Stimulated activated CD8-positive, alpha-beta memory T cell treated with anti-CD3 and anti-CD28 coated beads, Interleukin-2, amount 100 ng/mL, for 1 hour (primary cell): ENCODE results near the gene MINDY2.
"Not testable (repeated sequence)": the region's sequence is repeated elsewhere in the genome, so short reads cannot be mapped to it uniquely, and the experiment has no call there.

ENCODE experiments used
- DNase-seq, 2 donors: peaks; one replicate each; pipeline ENCODE4 v3.0.0-alpha.2; 2020; ENCODE audit warnings: low read depth in 2 of 2

The MINDY2 gene

DNA sequence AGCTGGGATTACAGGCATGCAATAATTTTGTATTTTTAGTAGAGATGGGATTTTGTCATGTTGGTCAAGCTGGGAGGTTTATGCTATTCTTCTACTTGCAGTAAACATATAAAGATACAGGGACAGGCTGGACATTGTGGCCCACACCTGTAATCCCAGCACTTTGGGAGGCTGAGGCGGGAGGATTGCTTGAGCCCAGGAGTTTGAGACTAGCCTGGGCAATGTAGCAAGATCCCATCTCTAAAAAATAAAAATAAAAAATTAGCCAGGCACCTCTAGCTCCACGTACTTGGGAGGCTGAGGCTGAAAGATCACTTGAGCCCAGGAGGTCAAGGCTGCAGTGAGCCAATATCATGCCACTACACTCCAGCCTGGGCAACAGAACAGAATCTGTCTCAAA, 52.2 kb downstream of the MINDY2 start:
- DNase-seq, result not testable (repeated sequence)

DNA sequence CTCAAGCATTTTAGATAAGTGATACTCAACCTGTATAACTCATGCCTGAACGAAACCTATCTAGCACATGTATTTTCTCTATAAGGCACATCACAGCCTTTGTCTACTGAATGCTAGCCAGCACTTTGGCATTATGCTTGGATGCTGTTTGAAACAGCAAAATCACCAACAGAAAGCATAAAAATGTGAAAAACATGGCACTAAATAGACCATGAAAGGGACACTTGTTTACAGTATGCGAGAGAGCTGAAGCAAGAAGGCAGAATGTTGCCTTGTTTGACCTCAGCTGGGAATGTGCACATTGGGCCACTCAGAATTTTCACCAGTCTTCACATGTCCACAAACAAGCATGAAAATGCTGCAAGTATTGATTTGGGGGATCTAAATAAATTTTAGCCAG, 59.5 kb downstream of the MINDY2 start:
- DNase-seq, result no peak

DNA sequence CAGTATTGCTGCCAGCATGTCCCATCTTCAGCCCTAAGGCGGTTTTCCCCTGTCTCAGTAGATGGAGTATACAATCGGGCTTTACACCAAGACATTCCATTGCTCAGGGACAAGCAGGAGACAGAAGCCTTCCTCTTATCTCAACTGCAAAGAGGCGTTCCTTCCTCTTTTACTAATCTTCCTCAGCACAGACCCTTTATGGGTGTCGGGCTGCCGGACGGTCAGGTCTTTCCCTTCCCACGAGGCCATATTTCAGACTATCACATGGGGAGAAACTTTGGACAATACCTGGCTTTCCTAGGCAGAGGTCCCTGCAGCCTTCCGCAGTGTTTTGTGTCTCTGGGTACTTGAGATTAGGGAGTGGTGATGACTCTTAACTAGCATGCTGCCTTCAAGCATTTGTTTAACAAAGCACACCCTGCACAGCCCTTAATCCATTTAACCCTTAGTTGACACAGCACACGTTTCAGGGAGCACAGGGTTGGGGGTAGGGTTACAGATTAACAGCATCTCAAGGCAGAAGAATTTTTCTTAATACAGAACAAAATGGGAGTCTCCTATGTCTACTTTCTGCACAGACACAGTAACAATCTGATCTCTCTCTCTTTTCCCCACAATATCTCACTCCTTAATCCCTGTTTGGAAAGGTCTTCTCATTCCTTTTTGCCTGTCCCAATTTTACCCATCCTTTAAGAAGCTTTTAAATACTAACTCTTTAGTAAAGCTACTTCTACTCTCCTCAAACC, 62.8 kb downstream of the MINDY2 start:
- DNase-seq, result not testable (repeated sequence)

DNA sequence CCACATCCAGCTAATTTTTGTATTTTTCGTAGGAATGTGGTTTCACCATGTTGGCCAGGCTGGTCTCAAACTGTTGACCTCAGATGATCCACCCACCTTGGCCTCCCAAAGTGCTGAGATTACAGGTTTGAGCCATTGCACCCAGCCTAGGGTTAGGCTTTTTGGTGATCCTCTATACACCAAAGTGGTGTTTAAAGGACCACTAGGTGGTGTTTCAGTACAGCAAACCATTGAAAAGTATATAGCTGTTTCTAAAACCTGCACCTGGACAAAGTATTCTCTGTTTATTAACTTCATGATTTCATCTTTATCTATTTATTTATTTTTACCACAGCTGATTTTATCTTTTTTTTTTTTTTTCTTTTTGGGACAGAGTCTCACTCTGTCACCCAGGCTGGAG, 68.4 kb downstream of the MINDY2 start:
- no peak for DNase-seq

DNA sequence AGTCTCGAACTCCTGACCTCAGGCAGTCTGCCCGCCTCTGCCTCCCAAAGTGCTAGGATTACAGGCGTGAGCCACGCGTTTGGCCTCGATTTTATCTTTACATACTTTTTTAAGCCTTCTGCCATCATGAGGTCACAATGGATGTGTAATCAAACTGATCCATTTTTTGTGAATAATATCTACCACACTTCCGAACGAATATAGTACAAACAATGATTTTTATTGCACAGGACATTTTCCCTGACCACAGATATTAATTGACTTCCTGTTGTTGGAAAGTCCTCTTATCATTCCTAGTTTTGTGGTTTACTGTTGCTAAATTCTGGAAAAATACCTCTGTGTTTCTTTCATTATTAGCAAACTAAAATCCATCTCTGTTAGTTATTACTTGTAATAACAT, 68.9 kb downstream of the MINDY2 start:
- DNase-seq, result no peak

DNA sequence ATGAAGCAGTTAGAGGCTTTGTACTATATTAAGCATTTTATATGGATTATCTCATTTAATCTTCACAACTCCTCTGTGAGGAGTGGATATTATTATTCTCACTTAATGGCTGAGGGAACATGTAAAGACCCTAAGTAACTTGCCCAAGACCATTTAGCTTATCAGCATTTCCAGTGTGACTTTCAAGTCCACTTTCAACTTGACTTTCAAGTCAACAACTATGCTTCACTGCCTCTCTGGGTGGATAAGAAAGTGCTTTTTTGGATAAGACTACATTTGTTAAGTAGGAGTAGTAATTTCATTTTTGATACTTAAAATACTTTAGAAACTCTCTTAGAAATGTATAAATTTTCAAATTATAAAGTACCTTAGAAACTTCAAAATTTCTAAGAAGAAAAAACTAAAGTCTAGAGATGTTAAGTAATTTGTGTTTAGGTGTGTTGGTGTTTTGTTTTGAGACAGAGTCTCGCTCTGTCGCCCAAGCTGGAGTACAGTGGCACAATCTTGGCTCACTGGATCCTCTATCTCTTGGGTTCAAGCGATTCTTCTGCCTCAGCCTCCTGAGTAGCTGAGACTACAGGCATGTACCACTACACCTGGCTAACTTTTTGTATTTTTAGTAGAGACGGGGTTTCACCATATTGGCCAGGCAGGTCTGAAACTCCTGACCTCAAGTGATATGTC, 71.8 kb downstream of the MINDY2 start:
- DNase-seq, result no peak

DNA sequence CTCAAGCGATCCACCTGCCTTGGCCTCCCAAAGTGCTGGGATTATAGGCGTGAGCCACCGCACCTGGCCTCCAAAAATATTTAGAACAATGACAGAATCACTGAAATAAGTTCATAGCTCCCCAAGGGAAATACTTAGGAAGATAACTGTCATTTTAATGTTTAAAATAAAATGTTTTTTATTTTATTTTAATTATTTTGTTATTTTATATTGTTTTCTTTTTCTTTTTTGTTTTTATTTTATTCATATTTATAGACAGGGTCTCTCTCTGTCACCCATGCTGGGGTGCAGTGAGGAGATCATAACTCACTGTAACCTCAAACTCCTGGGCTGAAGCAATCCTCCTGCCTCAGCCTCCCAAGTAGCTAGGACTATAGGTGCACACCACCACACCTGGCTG, 80.1 kb downstream of the MINDY2 start:
- not testable (repeated sequence) for DNase-seq

DNA sequence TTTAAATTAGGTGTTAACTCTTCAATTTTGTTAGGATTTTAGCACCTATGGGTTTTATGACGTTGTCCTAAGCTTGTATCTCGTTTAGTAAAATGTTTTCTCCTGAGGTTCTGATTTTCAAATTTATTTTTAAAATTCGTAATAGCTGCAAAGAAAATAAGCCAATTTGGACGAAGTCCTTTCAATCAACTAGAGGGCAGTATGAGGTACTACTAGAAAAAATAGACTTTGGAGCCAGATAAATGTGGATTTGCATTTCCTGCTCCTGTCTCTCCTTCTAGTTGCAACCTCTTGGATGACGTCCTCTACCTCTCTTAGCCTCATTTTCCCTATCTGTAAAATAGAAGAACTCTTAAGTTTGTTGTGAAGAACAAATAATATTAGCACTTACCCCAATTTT, 81.2 kb downstream of the MINDY2 start:
- no peak for DNase-seq

DNA sequence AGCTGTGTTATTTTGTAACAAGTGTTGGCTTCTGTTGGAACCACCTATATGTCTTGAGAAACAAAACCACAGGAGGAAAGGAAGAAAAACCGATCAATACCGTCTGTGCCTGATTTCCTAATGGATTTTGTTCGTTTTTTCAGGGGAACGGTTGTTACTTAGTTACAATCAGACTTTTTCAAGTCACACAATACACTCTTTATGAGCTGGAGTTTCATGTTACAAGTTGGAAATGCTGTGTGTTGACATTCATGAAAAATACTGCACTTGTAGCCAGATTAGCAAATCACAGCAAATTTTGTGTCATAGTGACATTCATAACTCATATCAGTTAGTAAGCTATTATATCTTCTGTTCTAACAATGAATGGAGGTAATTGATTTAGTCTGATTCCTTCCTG, 83.5 kb downstream of the MINDY2 start:
- no peak for DNase-seq

DNA sequence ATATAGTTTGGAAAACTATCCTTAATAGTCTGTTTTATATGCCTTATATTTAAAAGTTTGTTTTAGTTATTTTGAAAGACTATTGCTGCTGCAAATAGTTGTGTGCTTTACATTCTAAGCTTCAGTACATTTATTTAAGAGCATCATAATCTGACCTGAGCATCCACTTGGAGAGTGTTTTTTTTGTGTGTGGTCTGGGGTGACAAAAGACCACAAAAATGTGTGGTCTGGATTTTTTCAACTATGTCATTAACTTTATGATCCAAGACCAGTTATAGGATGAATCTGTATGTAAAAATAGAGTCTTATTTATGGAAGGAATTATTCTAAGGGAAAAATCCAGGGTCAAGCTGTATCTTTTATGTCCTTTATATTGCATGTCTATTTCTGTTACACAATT, 85.0 kb downstream of the MINDY2 start:
- DNase-seq, result no peak

DNA sequence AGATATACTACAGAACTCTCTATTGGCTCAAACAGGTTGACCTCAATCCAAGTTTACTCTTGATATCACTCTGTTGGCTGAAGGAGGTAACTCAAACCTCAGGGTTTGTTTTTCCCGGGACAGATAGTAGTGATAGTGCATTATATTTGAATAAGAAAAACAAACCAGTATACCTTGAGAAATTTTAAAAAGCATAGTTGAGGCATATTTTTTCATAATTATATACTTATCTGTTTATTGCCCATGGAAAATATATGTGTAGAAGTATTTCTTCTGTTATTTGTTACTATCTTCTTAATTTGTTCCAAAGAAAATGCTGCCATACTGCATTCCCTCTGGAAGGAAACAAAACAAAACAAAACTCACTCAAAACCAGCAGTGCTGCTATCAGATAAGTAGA, 85.5 kb downstream of the MINDY2 start:
- not testable (repeated sequence) for DNase-seq

DNA sequence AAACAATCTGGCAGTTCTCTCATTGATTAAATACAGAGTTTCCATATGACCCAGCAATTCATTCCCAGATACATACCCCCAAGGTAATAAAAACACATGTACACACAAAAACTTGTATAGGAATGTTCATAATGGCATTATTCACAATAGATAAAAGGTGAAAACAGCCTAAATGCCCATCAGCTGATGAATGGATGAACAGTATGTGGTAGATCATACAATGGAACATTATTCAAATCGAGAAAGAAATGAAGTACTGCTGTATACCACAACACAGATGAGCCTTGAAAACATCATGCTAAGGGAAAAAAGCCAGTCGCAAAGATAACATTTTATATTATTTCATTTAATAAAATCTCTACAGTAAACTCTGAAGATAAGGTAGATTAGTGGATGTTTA, 91.2 kb downstream of the MINDY2 start:
- DNase-seq, result no peak

DNA sequence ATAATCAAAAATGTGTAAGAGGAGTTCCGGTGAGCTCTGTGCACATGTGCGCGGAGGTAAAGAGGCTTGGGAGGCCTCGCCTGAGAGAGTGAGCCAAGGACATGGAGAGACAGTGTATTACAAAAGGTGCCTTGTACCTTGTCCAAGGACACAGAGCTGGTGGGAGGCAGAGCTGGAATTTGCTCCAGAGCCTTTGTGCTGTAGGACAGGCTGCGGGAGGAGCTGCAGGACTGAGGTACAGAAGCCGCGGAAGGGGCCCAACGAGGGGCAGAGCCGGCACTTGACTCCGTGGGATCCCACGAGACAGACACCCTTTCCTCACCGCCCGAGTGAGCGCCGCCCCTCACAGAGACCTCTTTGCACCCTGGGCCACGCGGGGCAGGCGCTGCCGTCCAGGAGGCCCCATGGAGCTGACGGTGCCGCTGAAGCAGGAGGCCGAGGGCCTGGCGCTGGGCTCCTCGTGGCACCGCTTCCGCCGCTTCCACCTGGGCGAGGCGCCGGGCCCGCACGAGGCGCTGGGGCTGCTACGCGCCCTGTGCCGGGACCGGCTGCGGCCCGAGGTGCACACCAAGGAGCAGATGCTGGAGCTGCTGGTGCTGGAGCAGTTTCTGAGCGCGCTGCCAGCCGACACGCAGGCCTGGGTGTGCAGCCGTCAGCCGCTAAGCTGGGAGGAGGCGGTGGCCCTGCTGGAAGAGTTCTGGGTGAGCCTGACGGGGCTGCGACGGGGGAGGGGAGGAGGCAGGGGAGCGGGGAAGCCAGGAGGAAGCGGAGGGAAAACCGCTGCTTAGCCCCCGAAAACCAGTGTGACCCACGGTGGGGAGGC, 93.7 kb downstream of the MINDY2 start:
- DNase-seq, result no peak

DNA sequence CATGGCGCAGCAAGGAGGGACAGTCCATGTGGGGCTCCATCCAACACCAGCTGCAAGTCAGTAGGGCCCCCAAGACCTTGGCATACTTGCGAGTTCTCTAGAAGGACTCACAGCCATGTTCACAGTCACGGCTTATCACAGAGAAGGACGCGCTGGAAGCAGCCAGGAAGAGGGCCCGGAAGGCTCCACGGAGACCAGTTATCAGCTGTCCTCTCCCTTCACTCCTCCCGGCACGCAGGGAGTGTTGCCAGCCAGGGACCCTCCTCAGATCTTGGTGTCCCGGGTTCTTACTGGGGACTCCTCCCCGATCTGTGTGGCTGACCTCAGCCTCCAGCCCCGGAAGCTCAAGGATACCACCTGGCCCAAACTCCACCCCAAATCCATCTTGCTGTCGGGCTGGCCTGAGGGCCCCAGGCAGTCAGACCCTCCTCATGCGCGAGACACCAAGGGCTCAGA, 94.4 kb downstream of the MINDY2 start:
- no peak for DNase-seq

DNA sequence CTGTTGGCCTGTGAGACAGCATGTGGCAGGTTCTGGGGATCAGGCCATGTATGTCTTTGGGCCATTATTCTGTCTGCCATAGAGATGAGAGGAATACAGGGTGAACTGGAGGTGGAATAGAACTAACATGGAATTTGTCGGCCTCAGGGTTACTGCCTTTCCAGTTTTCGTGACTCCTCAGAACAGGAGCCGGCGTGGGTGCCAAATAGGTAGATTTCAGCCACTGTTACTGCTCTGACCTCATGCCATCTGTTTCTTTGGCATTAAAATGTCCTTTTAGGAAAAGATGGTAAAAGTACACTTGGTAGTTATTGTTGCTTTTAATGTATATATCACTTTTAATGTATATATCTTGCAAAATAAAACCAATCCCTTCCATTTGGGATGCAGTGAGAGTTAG, 96.8 kb downstream of the MINDY2 start:
- DNase-seq, result no peak

DNA sequence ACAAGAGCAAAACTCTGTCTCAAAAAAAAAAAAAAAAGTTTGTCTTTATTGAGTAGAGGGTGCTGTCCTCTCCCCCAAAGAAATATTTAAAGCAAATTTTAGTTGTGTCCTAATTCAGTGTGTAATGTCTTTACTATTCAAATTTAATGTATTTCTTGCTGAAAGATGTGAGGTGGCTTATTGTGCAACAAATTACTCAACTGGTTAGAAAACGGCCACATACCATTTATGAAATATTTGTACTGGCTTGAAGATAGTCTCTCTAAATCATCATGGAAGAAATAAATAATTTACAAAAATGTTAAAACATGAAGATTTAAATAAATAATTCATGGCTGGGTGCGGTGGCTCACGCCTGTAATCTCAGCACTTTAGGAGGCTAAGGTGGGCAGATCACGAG, 99.3 kb downstream of the MINDY2 start:
- DNase-seq, result no peak

DNA sequence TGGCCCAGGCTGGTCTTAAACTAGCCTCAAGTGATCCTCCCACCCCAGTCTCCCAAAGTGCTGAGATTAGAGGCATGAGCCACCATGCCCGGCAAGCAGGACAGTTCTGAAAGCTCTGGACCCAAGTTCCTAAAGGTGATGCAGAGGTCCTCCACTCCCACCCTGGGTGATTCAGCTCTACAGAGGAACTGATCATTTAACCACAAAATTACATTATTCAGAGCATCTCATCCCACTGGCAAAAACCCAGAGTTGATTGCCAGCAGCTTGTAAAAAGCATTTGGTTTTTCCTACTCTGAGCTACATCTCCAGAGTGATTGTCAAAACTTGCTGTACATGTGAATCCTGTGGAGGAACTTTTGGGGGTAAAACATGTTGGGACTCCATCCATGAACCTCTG, 102.2 kb downstream of the MINDY2 start:
- no peak for DNase-seq

DNA sequence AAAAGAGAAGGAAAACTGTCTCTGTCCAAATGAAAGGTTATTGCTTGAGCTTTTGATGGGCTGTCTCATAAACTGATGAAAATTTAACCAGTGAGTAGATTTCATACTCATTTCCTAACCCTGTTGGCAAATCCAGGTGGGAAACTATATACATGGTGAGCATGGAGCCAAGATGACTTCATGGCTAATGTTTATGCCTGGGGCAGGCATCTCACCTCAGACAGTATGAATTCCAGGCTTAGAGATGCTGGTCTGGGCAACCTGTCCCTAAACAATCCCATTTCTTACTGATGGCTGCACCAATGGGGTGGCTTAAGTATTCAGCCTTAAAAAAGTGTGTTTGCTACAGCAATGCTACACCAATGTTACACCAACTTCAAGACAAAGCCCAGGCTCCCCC, 104.2 kb downstream of the MINDY2 start:
- DNase-seq, result no peak

DNA sequence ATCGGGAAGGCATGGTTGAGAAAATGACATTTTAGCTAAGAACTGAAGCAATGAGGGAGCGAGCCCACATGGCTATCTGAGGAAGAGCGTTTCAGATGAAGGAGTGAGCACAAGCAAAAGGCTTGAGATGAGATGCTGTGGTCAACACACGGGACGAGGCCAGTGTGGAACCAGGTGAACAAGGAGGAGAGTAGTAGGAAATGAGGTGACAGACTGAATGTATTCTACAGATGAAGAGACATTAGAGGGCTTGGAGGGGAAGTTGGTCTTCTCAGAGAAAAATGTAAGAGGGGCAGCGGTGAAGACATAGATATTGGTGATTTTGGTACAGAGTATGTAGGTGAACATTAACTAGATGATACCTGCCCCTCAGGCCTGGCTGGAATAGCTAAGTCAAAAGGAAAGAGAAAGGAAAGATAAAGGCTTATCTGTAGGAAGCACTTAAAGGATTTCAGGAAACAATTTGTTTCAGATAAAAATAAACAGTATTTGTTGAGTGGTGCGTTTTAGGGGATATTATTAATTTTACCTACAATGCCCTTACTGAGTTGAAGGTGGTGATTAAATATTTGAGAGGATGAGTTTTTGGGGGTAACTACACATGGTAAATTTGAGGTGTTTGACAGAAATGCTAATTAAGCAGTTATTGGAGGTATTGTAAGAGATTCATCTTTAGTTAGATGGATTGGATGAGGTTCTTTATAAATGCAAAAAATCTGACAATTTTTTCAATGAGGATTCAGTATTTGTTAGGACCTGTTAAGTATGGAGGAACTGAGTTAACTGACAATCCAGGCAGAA, 105.4 kb downstream of the MINDY2 start:
- DNase-seq, result no peak

DNA sequence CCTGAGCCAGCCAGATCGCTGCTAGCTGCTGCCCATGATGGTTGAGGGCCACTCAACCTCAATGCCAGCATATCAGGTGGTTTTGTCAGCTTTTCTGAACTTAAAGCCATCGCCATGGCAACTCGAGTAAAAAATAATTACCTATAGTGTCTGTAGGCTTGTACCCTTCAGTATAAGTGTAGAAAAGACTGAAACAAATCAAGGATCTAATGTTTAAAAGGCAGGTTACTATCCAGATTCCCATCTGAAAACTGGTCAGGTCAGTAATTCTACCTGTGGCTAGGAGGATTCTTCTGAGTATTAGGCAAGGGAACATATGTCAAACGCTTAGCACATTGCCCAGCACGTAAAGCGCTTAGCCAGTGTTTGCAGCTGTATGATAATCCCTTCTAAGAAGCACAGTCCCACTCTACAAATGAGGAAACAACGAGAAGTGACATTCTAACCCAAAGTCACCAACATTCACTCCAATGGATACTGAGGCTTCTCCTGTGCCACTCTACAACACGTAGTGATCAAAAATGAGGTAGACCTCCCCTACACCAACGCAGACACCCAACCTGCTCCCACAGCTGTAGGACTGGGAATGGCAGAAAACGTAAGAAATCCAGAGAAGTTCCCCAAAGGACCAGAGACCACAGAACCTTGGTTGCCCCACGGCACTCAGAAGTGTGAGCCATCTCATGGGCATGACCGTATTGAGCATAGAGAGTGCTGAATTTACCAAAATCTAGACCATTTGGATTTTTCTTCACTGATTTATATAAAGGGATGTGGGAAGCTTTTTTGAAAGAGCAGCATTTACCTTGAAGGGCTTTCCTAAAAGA, 107.1 kb downstream of the MINDY2 start:
- no peak for DNase-seq

DNA sequence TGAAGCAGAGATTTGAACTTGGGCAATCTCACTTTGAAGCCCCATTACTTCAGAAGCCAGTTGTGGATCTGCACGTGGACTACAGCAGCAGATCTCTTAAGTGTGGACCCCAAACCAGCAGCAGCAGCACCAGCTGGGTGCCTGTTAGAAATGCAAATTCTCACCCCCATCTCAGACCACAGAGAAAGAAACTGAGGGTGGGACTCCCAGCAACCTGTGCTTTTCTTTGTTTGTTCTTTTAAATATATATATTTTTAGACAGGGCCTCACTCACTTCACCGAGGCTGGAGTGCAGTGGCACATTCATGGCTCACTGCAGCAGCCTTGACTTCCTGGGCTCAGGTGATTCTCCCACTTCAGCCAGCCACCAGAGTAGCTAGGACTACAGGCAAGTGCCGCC, 109.2 kb downstream of the MINDY2 start:
- DNase-seq, result no peak
